Cardiac fibroblast (primary cell): ENCODE data around the gene NAT14.
"Not testable (repeated sequence)": the region's sequence is repeated elsewhere in the genome, so short reads cannot be mapped to it uniquely, and the experiment has no call there.

ENCODE experiments used
- DNase-seq, 2 donors: peaks; one replicate each; pipeline versions ENCODE4 v3.0.0 to v3.0.0-alpha.2; 2010; ENCODE audit warnings: low read depth in 2 of 2
- H3K4me3 ChIP-seq, 2 donors: replicated peaks in 1 of 2; 1 replicate in 1 of 2; 2 replicates in 1 of 2; pipeline ENCODE4 v1.5.1; 2011; ENCODE audit warnings: low read depth in 2 of 2, low read length in 2 of 2, mild to moderate bottlenecking in 2 of 2, moderate library complexity in 1 of 2
- TF ChIP-seq, protein P1 (sequence below): IDR thresholded peaks from one replicate; pipeline ENCODE4 v1.5.1; 2011; ENCODE audit warnings: low read depth, mild to moderate bottlenecking, low read length, inconsistent platforms

The NAT14 gene

DNA sequence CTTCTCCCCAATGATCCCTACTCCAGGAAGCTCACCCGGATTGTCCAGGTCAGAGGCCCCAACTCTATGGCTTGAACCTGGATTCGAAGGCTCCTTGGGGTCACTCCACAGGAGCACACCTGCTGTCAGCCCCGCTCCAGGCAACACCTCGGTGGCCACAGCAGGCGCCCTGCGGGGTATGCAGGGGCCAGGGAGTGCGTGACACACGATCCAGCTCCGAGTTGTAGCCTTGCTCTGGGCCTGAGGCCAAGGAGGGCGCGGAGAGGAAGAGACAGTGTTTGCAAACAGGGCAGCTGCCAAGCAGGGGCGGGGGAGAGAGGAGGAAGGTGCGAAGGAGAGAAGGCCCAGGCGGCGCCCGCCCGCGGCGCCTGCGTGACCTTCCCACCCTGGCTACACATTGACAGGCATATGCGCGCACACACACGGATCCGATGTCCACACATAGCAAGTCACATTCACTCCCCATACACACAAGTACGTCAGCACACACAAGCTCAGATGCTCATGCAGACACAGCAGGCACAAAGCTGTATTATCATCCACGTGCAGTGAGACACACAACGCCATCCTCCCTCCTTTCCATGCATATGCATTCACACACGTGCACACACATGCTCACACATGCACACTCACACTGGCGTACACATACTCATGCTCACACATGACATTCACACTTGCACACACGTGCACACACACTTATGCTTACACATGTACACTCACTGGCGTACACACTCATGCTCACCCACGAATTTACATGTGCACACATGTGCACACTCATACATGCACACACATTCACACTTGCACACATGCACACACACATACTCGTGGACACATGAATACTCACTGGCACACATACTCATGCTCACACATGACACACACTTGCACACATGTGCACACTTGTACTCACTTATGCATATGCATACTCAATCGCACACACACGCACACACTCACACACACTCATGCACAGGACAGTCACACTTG, 41.5 kb downstream of the NAT14 start:
- DNase-seq = peak; percentile 70 to 85
- no peak overlapping the region for H3K4me3 ChIP-seq
- TF ChIP-seq, protein P1, sequence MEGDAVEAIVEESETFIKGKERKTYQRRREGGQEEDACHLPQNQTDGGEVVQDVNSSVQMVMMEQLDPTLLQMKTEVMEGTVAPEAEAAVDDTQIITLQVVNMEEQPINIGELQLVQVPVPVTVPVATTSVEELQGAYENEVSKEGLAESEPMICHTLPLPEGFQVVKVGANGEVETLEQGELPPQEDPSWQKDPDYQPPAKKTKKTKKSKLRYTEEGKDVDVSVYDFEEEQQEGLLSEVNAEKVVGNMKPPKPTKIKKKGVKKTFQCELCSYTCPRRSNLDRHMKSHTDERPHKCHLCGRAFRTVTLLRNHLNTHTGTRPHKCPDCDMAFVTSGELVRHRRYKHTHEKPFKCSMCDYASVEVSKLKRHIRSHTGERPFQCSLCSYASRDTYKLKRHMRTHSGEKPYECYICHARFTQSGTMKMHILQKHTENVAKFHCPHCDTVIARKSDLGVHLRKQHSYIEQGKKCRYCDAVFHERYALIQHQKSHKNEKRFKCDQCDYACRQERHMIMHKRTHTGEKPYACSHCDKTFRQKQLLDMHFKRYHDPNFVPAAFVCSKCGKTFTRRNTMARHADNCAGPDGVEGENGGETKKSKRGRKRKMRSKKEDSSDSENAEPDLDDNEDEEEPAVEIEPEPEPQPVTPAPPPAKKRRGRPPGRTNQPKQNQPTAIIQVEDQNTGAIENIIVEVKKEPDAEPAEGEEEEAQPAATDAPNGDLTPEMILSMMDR = no peak

DNA sequence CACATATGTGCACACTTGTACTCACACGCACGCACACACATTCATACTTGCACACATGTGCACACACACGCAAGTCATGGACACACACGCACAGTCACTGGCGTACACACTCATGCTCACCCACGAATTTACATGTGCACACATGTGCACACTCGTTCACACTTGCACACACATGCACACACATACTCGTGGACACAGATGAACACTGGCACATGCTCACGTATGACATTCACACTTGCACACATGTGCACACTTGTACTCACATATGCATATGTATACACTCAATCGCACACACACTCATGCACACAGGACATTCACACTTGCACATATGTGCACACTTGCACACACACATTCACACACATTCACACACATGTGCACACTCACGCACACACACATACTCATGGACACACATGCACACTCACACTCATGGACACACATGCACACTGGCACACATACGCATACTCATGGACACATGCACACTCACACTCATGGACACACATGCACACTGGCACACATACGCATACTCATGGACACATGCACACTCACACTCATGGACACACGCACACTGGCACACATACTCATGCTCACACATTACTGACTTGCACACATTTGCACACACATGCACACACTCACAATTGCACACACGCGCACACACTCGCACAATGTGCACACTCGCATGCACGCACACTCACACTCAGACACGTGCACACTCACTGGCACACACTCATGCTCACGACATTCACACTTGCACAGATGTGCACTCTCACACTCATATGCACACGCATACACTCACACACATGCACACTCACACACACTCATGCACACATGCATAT, 42.4 kb downstream of the NAT14 start:
- DNase-seq = no peak
- no peak overlapping the region for H3K4me3 ChIP-seq
- TF ChIP-seq, protein P1 = no peak

DNA sequence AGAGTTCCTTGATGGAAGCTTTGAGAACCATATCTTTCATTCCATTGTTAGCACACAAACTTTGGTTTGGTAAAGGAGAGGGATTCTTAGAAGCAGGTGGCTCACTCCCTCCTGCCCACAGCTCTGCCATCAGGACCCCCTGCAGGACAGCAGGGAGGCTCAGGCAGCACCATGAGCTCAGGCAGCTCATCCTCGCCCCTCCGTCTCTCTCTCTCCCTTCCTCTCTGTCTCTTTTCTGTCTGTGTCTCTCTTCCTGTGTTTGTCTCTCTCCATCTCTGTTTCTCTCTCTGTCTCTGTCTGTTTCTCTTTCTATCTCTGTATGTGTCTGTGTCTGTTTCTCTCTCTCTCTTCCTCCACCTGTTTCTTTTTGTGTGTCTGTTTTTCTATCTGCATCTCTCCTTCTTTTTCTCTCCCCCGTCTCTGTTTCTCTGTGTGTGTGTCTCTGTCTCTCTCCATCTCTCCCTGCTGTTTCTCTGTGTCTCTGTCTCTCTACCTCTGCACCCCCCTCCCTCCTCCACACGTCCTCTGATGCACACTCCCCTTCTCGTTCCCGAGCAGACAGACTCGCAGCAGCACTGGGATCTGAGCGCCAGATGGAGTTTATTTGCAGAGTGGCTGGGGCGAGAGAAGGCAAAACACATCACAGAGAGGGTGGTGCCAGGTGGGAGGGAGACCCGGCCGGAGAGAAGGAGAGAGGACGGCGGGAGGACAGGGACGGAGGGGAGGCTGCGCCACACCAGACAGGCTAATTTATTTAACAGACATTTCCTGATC, 43.2 kb downstream of the NAT14 start:
- TF ChIP-seq, protein P1 = no peak
- H3K4me3 ChIP-seq = no peak overlapping the region
- no peak for DNase-seq

DNA sequence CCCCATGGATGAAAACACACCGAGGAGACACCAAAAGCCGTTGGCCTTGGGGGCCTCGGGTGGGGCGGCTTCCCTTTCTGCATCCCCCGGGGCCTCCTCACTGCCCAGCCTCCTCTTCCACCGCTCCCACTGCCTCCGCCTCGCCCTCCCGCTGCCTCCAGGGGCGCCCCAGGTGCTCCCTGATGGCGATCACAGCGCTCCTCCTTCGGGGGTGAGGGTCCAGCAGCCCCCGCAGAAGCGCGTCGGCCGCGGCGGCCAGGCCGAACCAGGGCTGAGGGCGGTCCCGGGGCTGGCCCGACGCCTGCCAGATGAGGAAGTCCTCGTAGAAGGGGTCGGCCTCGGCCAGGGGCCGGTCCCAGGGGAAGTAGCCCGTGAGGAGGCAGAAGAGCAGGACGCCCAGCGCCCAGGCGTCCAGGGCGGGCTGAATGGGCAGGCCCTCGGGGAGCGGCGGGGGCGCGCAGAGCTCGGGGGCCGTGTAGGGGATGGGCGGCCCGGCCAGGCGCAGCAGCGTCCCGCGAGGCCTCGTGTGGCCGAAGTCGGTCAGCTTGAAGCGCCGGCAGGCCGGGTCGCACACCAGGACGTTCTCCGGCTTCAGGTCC, 44.7 kb downstream of the NAT14 start:
- H3K4me3 ChIP-seq = no peak overlapping the region
- DNase-seq = no peak
- TF ChIP-seq, protein P1 = no peak

DNA sequence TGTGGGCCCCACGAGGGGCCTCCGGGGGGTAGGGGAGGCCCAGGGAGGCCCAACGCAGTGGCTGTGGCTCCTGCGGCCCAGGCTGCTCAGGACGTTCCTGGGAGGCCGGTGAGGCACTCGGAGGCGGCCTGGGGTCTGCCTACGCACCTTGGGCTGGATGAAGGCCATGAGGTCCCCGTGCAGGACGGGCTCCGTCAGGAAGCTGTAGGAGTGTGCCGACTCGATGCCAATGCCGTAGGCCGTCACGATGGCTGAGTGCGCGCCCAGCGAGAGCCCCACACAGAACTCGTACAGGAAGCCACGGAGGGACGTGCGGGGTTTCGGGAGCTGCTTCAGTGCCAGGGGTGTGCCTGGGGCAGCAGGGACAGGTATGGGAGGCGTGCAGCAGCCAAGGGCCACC, 46.0 kb downstream of the NAT14 start:
- no peak overlapping the region for H3K4me3 ChIP-seq
- no peak for DNase-seq
- TF ChIP-seq, protein P1 = no peak

DNA sequence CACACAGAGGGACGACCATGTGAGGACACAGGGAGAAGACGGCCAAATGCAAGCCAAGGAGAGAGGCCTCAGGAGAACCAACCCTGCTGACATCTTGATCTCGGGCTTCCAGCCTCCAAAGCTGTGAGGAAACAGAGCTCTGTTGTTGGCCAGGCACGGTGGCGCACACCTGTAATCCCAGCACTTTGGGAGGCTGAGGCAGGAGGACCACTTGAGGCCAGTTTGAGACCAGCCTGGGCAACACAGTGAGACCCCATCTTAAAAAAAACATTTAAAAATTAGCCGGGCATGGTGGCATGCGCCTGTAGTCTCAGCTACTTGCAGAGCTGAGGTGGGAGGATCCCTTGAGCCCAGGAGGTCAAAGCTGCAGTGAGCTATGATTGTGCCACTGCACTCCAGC, 49.3 kb downstream of the NAT14 start:
- not testable (repeated sequence) for DNase-seq, H3K4me3 ChIP-seq
